ENCODE data around the gene AQP12B.
"Not testable (repeated sequence)": the region's sequence is repeated elsewhere in the genome, so short reads cannot be mapped to it uniquely, and the experiment has no call there.

Gene AQP12B

DNA sequence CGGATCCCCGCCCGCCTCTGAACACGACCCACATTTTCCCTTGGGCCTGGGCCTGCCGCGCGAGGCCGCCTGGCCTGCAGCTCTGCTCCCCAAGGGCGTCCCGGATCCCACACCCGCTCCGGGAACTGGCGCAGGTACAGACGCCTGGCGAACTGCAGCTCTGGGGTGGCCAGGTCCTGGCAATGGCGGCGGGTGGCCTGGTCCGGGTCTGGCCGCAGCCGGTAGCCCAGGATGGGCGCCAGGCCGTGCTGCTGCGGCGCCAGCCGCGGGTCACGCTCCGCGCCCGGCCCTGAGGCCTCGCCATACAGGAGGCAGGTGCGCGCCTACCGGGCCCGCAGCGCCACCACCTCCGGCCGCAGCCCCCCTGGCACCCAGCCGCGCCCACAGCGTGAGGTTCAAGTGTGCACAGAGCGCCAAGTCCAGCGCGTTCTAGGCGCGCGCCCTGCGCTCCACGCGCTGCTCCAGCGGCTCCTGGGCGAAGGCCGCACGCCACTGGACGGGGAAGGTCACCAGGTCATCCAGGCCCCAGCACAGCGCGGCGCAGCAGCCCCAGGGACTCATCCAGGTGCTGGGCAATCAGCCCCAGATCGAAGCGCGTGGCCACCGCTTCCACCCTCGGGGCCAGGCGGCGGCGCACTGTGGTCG is 18.5 kb upstream of the AQP12B start:
- no peak for DNase-seq (ENCODE audit: low read depth)

DNA sequence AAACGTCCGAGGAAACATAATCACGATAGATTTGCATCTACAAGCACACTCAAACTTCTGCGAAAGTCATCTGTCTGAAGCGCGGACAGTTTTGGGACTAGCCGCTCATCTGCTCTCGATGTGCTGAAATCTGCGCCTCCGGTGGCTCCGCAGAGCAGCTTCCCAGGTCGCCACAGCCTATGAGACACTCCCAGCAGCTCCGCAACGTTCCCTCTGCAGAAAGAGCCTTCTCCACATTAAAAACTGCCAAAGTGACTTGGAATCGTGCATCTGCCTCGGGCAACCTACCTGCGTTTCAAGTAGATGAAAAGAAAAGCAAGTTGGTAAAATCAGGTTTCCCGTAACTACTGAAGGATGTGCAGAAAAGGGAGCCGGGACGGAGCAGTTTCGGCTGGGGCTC is 17.9 kb upstream of the AQP12B start:
- not testable (repeated sequence) for DNase-seq (ENCODE audit: low read depth)

DNA sequence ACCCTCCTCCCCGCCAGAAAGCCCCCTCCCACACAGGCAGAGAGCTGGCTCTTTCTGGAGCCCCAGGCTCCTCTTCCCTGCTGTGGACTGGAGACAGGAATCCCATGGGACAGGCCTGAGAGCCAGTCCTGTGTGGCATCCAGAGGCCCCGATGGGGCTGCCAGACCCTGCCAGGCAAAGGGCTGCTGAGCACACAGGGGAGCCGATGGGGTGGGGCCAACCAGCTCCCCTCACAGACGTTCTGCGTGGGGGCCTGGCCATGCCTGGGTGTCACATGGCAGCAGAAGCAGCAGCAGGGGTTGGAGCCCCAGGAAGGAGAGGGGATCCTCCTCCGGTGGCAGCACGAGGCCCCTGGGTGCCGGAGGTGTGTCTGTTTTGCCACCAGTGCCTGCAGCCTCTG is 17.1 kb upstream of the AQP12B start:
- not testable (repeated sequence) for DNase-seq (ENCODE audit: low read depth)

DNA sequence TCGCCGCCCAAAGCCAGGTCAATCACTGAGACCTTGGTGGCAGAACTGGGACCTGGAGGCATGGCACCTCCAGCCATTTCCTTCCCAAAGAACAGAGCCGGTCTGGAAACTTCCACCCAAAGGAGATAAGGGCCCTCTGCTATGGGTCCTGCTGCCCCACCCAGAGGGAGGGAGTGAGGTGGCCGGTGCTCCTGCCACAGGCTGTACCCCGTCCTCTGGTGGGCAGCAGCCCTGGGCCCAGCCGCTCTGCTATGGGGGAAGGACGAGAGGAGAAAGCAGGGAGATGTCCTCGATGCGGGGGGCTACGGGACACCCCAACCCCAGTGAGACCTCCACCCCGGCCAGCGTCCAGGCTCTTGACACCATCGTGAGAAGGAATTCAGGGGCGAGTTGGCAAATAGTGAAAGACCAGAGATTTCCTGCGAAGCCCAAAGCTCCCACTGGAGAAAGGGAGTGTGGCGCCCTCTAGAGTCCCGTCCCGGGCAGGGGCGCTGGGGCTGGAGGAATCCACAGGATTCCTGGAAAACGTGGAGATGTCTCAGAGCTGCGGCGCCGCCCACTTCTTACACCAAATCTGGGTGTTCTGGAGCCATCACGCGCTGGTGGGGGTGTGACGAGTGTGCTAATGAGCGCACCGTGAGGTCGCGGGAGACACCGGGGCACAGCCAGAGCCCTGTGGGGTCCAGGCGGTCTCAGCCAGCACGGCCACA is 16.3 kb upstream of the AQP12B start:
- DNase-seq (ENCODE audit: low read depth): not testable (repeated sequence)

DNA sequence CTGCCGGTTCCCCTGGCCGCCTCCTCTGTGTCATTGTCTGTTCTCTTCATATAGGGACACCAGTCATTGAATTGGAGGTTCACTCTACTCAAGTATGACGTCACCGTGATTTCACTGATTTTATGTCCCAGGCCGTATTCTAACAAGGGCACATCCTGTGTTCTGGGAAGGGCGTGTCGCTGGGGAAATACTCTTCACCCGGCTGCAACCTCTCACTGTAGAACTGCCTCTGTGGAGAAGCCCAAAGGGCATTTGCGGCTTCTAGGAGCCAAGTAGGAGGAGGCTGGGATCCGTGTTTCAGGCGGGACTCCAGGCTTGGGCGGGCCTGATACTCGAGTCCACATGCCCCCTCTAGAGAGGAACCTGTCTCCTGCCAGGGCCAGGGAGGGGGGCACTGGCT is 13.8 kb upstream of the AQP12B start:
- not testable (repeated sequence) for DNase-seq (ENCODE audit: low read depth)

DNA sequence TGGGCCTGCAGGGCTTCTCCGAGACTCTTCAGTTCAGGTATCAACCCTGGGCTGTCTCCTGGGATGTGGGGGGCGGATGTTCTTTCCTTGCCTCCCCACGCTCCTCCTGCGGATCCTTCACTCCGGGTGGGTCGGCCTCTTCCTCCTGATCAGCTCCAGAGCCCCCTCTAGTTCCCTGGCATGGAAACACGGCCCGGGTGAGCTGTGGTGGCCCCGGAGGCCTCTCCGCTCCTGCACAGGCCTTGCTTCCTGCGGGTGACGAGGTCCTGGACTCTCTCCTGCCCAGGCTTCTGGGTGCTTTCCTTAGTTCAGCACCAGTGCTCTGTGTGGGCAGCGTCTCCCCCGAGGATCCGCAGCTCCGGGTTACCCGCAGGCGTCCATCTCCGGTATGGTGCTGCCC is 12.9 kb upstream of the AQP12B start:
- DNase-seq (ENCODE audit: low read depth): not testable (repeated sequence)

DNA sequence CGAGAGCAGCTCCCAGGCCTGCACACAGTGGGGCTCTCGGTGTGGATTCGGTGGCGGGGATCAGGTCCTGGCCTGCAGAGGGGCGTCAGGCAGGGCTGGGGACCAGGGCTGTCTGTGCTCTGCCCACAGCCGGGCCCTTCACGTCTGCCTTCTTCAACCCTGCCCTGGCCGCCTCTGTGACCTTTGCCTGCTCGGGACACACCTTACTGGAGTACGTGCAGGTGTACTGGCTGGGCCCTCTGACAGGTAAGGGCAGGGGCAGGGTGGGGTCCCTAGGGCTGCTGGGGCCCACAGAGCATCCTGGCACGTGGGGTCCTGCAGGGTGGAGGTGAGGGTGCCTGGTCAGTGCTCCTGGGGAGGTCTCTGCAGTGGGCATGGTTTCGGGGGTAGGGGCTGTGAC is 11.6 kb upstream of the AQP12B start:
- DNase-seq (ENCODE audit: low read depth): not testable (repeated sequence)

DNA sequence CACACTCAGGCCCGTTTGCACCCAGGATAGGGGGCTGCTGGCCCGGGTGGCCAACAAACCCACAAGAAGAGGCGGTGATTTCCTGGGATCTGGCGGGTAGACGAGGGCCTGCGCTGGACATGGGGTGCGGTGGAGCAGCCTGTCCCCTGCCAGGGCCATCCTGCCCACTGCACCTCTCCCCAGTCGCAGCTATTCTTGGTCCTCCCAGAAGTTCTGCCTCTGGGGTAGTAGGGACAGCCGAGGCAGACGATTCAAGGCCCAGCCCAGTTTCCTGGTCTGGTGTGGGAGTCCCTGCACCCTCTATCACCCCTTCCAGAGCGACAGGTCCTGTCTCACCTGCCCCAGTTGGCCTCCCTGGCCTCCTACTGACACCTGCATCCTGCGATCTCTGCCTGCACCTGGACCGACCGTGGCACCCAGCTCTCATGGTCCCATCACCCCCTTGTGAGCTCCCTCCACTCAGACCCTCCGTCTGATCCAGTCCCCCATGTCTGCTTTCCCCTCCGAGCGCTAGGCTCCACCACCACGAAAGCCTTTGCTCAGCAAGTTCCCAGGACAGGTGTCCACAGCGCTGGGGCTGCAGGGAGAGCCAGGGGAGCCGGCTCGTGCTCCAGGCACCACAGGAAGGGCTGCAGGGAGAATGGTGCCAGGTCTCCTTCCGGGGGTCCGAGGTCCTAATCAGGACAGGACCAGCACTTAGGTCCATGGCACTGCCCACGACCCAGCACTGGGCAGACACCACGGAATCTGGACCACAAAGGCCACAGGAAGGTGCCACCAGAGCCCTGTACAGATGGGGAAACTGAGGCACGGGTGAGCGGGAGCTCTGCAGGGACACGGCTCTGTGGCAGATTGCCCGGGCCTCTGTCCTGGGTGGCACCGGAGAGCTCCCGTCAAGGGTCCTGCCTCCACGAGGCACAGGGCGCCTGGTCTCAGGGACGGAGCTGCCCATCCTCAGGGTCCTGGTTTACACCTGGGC is 10.2 kb upstream of the AQP12B start:
- DNase-seq (ENCODE audit: low read depth): not testable (repeated sequence)

DNA sequence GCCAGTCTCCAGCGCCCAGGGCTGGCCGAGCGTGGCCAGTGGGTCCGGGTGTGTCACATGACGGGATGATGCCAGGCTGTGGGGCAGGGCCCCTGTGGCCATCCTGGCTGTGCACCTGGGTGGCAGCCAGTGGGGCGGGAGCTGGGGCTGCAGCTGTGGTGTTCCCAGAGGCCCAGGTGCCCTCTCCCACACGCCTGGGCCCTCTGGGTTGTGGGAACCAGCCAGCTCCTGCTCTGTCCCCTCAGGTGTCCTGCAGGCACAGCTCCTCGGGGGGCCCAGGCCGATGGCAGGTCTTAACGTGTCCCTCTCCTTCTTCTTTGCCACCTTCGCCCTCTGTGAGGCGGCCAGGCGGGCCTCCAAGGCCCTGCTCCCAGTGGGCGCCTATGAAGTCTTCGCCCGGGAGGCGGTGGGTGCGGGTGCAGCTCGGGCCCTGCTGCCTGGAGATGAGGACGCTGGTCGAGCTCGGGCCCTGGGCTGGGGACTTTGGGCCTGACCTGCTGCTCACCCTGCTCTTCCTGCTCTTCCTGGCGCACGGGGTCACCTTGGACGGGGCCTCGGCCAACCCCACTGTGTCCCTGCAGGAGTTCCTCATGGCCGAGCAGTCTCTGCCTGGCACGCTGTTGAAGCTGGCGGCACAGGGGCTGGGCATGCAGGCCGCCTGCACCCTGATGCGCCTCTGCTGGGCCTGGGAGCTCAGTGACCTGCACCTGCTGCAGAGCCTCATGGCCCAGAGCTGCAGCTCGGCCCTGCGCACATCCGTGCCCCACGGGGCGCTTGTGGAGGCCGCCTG is 9.1 kb upstream of the AQP12B start, which contains the start of gene AQP12A:
Gene AQP12A (plus strand): TSS at position 236 of the 790 bp plus-strand sequence. CDS start 48 bp downstream, at position 284.
- DNase-seq (ENCODE audit: low read depth): not testable (repeated sequence)

DNA sequence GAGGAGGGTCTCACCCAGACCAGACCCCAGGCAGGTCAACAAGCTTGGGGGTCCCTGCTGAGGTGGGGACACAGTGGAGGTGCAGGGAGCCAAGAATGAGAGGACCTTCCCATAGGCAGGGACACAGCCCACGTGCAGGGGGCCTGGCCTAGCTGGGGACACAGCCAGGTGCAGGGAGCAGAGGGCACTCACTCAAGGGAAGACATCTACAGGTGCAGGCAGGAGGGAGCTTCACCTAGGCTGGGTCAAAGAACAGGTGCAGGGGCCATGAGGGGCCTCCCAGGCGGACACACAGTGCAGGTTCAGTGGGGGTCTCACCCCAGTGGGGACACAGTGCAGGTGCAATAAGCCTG is 8.4 kb upstream of the AQP12B start:
- not testable (repeated sequence) for DNase-seq (ENCODE audit: low read depth)

DNA sequence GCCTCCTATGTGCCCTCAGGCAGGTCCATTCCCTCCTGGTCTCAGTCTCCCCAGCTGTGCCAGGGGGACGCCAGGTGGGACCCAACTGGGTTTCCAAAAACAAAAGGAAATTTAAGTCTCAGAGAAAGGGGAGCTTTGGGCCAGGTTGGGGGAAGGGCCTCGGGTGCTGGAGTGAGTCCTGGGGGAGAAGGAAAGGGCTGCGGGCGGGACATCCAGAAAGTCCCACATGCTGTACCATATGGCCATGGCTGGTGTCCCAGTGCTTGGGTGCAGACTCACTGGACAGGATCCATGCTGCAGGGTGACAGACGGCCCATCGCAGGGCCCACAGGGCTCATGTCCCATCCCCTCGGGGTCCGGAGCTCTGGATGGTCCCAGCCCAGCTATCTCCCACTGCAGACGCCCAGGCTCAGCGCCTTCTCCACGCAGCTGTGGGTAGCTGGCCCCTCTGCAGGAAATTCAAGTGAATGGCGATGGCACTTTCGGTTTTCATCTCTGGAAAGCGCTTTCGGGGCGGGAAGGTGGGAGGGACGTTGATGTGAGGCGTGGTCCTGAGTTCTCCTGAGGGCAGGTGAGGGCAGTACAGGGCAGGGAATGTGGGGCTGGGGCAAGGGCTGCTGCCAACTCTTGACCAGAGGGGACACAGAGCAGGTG is 7.9 kb upstream of the AQP12B start:
- DNase-seq (ENCODE audit: low read depth): not testable (repeated sequence)

DNA sequence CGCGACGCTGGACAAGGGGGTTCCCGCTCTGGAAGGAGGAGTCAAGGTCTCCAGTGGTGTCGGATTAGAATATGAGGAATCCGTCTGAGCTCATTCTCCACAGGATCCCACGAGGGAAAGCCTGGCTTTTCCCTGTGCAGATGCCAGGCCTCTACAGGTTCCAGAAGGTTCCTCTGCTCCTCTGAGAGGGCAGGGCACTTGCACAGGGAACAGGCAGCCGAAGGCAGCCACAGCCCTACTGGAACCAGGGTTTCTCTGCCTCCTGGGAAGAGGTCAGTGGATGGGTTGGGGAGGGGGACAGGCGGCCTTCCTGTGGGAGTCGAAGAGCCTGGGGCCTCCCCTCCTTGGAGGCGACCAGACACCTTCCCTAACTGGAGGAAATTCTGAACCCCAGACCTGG is 7.3 kb upstream of the AQP12B start:
- no peak for DNase-seq (ENCODE audit: low read depth)

DNA sequence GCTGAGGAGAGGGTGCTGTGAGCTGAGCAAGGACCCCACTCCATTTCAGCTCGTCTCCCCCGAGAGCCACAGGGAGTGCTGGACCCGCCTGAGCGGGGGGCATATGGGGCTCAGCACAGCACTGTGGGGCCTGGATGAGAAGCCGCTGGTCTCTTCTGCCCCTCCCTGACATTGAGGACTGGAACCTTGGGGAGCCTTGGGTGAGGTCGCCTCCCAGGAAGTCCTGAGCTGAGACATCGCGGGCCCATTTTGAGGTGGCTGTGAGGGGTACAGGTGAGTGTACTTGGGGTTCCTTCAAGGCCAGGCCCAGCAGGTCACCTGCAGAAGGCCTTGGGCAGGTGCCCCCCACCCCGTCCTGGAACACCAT is 5.9 kb upstream of the AQP12B start:
- no peak for DNase-seq (ENCODE audit: low read depth)

DNA sequence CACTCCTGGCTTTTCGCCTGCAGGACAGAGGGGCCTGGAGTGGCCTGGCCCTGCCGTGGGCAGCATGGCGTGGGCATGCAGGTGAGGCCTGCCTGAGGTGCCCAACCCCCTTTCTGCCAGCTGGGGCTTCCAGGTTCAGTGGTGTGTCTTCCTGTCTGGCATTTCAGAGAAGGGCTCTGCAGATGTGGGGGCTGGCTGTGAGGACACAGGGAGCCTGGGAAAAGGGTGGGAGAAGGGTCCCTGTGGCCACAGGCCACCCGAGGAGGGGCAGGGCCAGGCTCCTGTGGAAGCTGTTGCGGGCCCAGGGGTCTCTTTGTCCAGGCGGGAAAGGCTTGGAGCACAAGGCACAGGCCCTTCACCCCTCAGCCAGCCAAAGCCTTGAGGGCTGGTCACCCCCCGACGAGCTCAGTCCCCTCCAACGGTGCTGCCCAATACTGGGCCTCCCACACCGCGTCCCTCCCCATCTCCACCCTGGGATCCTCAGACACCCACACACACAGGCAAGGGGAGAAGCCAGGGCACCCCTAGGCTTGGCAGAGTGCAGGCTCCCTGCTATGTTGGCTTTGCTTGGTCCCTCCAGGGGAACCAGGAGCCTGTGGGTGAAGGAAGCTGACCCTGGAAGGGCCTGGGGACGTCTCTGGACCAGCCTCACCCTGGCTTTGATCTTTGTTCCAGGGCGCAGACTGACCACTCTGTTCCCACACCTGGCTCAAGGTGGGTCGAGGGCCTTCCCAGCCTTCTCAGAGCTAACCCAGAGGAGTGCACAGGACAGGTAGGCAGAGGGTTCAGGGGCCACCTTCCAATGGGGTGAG is 5.3 kb upstream of the AQP12B start:
- DNase-seq (ENCODE audit: low read depth): no peak

DNA sequence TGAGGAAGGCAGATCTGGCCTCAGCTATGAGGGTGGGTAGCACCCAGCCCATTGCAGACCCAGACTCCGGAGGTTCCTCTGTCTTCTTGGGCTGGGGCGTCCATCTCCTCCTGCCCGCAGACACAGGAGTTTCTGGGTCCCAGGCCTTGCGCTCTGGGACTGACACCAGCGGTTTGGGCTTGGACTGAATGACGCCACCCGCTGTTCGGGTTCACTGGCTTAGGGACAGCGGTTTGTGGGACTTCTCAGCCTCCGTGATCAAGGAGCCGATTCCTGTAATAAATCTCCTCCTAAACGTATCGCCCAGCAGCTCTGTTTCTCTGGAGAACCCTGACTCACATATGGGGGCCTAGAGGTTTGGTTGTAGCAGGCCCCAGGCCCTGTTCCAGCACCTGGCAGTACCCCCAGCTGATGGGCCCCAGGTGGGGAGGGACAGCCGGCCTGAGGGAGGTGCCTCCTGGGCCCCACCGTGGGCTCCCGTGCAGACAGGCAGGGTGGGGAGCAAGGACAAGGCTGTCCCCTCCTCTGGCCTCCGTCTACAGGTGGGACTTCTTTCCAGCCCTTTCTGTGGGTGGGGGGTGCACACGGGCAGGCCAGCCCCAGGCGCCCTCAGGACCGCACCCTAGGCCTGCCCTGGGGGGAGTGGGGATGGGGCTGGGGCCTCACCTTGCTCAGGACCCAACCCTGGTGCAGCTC is 4.5 kb upstream of the AQP12B start:
- no peak for DNase-seq (ENCODE audit: low read depth)

DNA sequence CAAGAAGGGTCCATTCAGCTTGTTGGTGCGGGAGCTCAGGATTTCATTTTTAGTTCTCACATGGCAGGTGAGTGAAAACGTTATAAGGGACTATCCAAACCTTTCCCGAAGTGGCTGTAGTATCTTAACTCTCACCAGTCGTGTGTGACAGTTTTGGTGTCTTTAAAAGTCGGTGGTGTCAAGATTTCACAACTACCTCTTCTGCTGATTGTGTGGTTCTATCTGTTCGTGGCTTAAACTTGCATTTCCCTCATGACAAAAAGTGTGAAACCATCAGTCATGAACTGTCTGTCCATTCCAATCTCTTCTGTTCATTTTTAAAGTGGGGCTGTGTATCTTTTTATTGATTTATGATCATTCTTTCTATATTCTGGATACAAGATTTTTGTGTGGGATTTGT is 3.8 kb upstream of the AQP12B start:
- DNase-seq (ENCODE audit: low read depth): no peak

DNA sequence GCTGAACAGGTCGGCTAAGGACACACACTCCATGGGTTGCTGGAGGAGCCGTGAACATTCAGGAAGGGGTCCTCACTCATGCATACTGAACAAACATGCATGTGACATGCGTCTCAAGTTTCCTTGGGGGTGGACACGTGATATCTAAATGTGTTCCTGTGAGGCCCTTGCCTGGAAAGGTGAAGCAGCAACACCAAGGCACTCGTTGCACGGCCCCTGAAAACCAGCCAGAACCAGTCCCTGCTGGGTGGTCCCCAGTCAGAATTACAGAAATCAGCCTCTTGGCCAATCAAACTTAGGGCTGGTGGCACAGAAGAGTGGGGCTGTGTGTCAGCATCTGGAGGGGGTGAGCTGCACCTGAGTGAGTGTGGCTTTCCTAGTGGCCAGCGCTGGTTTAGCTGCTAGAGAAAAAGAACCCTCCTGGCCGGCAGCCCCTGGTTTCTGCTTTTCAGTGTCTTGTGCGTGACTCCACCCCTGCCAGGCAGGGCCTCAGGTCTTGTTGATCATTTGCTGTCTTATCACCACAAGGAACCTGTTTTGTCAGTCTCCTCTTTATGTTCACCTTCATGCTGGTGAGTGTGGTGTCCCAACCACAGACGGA is 3.2 kb upstream of the AQP12B start:
- DNase-seq (ENCODE audit: low read depth): no peak

DNA sequence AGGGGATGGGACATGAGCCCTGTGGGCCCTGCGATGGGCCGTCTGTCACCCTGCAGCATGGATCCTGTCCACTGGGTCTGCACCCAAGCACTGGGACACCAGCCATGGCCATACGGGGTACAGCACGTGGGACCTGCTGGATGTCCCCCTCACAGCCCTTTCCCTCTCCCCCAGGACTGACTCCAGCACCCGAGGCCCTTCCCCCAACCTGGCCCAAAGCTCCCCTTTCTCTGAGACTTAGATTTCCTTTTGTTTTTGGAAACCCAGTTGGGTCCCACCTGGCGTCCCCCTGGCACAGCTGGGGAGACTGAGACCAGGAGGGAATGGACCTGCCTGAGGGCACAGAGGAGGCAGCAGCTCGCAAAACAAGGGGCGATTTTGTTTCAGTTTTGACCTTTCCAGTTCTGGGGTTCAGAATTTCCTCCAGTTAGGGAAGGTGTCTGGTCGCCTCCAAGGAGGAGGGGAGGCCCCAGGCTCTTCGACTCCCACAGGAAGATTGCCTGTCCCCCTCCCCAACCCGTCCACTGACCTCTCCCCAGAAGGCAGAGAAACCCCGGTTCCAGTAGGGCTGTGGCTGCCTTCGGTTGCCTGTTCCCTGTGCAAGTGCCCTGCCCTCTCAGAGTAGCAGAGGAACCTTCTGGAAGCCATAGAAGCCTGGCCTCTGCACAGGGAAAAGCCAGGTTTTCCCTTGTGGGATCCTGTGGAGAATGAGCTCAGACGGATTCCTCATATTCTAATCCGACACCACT is 1.5 kb upstream of the AQP12B start:
- not testable (repeated sequence) for DNase-seq (ENCODE audit: low read depth)
